GM18502 (cell line): ENCODE measurements around the gene POLRMT.
A peak's percentile ranks its signal among the peaks of the same experiment; 100 is the strongest.

Source experiments
- ATAC-seq: cut with Tn5 transposase; IDR thresholded peaks from one replicate; pipeline ENCODE4 v1.9.1; 2021; ENCODE audit warnings: mild to moderate bottlenecking; ENCODE audit not compliant: unreplicated experiment, poor library complexity

Gene POLRMT

GRCh38 chr19:583198-583967 is 50.0 kb downstream of the POLRMT start:
- ATAC-seq = no peak

- no peak for ATAC-seq
Observed at GRCh38 chr19:582497-583197, 50.7 kb downstream of the POLRMT start.

GRCh38 chr19:581399-582111 is 51.8 kb downstream of the POLRMT start:
- no peak for ATAC-seq

GRCh38 chr19:580274-580835 is 53.0 kb downstream of the POLRMT start:
- no peak for ATAC-seq

- ATAC-seq = no peak
Observed at GRCh38 chr19:579842-580155, 53.5 kb downstream of the POLRMT start.

GRCh38 chr19:579111-579841 is 54.1 kb downstream of the POLRMT start:
- no peak for ATAC-seq

GRCh38 chr19:577439-578392 is 55.6 kb downstream of the POLRMT start:
- no peak for ATAC-seq

GRCh38 chr19:576768-577438 is 56.4 kb downstream of the POLRMT start:
- ATAC-seq = no peak

- ATAC-seq = no peak
Observed at GRCh38 chr19:575527-576506, 57.5 kb downstream of the POLRMT start.

- no peak for ATAC-seq
Observed at GRCh38 chr19:574658-575526, 58.4 kb downstream of the POLRMT start.

GRCh38 chr19:573519-573825 is 59.9 kb downstream of the POLRMT start:
- no peak for ATAC-seq

- ATAC-seq = peak; percentile 34
Observed at GRCh38 chr19:572743-573518, 60.4 kb downstream of the POLRMT start.

- ATAC-seq = peak; percentile 72
Observed at GRCh38 chr19:572140-572742, 61.1 kb downstream of the POLRMT start, which contains the start of gene BSG. BSG (plus strand) TSS chr19:572596; CDS start chr19:572635, 39 bp downstream.

GRCh38 chr19:571566-571974 is 61.8 kb downstream of the POLRMT start:
- ATAC-seq = no peak

- ATAC-seq = no peak
Observed at GRCh38 chr19:570937-571565, 62.3 kb downstream of the POLRMT start.
